Liver (tissue), 9 donors: Measurements from ENCODE around the gene VPS26B. TPM values are rescaled to one million over a fixed set of nuclear protein-coding genes. Genes with fewer than 3 reads are reported as not detected.

Experiments used
- DNase-seq: peaks from one replicate; pipeline ENCODE4 v3.0.0-alpha.2; 2017; ENCODE audit warnings: low spot score
- H3K27ac ChIP-seq, 2 donors: one replicate each; pipeline ENCODE4 v1.7.0; 2013; ENCODE audit warnings: inconsistent platforms in 2 of 2, low read length in 2 of 2, control low read depth in 1 of 2, low read depth in 1 of 2, mild to moderate bottlenecking in 1 of 2
- H3K27me3 ChIP-seq, 4 donors: one replicate each; pipeline versions ENCODE4 v1.6.1 to v1.7.0; 2013; ENCODE audit warnings: low read length in 3 of 4, inconsistent platforms in 1 of 4, mild to moderate bottlenecking in 1 of 4, moderate library complexity in 1 of 4; ENCODE audit not compliant: control insufficient read depth in 4 of 4, insufficient read depth in 4 of 4
- H3K36me3 ChIP-seq, 4 donors: one replicate each; pipeline versions ENCODE4 v1.6.1 to v1.7.0; 2013; ENCODE audit warnings: low read length in 3 of 4, mild to moderate bottlenecking in 3 of 4, low read depth in 1 of 4, moderate library complexity in 1 of 4; ENCODE audit not compliant: control insufficient read depth in 4 of 4, insufficient read depth in 3 of 4
- H3K4me1 ChIP-seq, 4 donors: one replicate each; pipeline versions ENCODE4 v1.6.1 to v1.7.0; 2013; ENCODE audit warnings: low read length in 3 of 4, mild to moderate bottlenecking in 3 of 4, moderate library complexity in 1 of 4; ENCODE audit not compliant: control insufficient read depth in 4 of 4, insufficient read depth in 4 of 4
- H3K4me3 ChIP-seq, 3 donors: one replicate each; pipeline versions ENCODE4 v1.6.1 to v1.7.0; 2013; ENCODE audit warnings: low read length in 3 of 3, control low read depth in 1 of 3, low read depth in 1 of 3, mild to moderate bottlenecking in 1 of 3
- H3K9ac ChIP-seq, 2 donors: one replicate each; pipeline ENCODE4 v1.7.0; 2013; ENCODE audit warnings: low read length in 2 of 2, mild to moderate bottlenecking in 2 of 2, moderate library complexity in 2 of 2, control low read depth in 1 of 2, low read depth in 1 of 2
- H3K9me3 ChIP-seq, 4 donors: one replicate each; pipeline versions ENCODE4 v1.6.1 to v1.7.0; 2013; ENCODE audit warnings: low read length in 3 of 4; ENCODE audit not compliant: control insufficient read depth in 4 of 4
- EGR1 ChIP-seq, 2 donors: IDR thresholded peaks; 2 replicates each; pipeline ENCODE4 v1.6.1; 2016 to 2018; ENCODE audit warnings: antibody characterized with exemption in 2 of 2, low read depth in 2 of 2
- FOXA1 ChIP-seq: IDR thresholded peaks from 2 replicates; pipeline ENCODE4 v1.6.1; 2016; ENCODE audit warnings: antibody characterized with exemption
- HNF4G ChIP-seq: IDR thresholded peaks from 2 replicates; pipeline ENCODE4 v1.6.1; 2016; ENCODE audit warnings: antibody characterized with exemption
- JUND ChIP-seq, 2 donors: IDR thresholded peaks; 2 replicates each; pipeline ENCODE4 v1.6.1; 2016; ENCODE audit warnings: antibody characterized with exemption in 2 of 2
- NR2F2 ChIP-seq: IDR thresholded peaks from 2 replicates; pipeline ENCODE4 v1.6.1; 2016; ENCODE audit warnings: antibody characterized with exemption
- RXRA ChIP-seq, 2 donors: IDR thresholded peaks; 2 replicates each; pipeline ENCODE4 v1.6.1; 2017 to 2018; ENCODE audit warnings: antibody characterized with exemption in 2 of 2, mild to moderate bottlenecking in 1 of 2
- SP1 ChIP-seq: IDR thresholded peaks from 2 replicates; pipeline ENCODE4 v1.6.1; 2018; ENCODE audit warnings: antibody characterized with exemption, mild to moderate bottlenecking
- YY1 ChIP-seq: IDR thresholded peaks from 2 replicates; pipeline ENCODE4 v1.6.1; 2016; ENCODE audit warnings: antibody characterized with exemption, mild to moderate bottlenecking
- WGBS: extraction: QIAGEN DNeasy Blood & Tissue Kit; methylation state at CpG from one replicate; pipeline ENCODE4 v1.1.7; 2013; 5-methylcytosine and 5-hydroxymethylcytosine counted together
- polyA plus RNA-seq, 2 donors: library from polyadenylated mRNA; stranded (reverse) in 1 of 2; unstranded in 1 of 2; fragments of 200-250 nt in 1 of 2; fragments of >200 nt in 1 of 2; fragmentation: Nextera tagmentation in 1 of 2; extraction: Ambion mirVana in 1 of 2; gene quantifications; one replicate each; pipeline versions ENCODE4 v1.2.1 to v1.2.3, GENCODE V29; 2013 to 2015
- total RNA-seq, 2 donors: library from RNA; depleted of rRNA; stranded (reverse); fragments of >200 nt; gene quantifications; one replicate each; pipeline ENCODE4 v1.2.3, GENCODE V29; 2014
- TF ChIP-seq, protein P1 (sequence below): IDR thresholded peaks from 2 replicates; pipeline ENCODE4 v1.6.1; 2016; ENCODE audit warnings: antibody characterized with exemption, mild to moderate bottlenecking
- TF ChIP-seq, protein P2 (sequence below): fragments of 150-350 bp; IDR thresholded peaks from 2 replicates; pipeline ENCODE4 v1.5.1; 2017; ENCODE audit warnings: improper control_type of control experiment, low read depth, low read length; ENCODE audit not compliant: missing input control
- TF ChIP-seq, protein P3 (sequence below): IDR thresholded peaks from 2 replicates; pipeline ENCODE4 v1.6.1; 2016; ENCODE audit warnings: antibody characterized with exemption
- donor health status: healthy.
- donor health status: healthy.
- donor health status: healthy.
- donor health status: healthy.
- donor health status: healthy.

Gene VPS26B
- total and polyA plus RNA-seq, 4 donors: 12.6 to 35.0 (median 20.2) TPM

DNA sequence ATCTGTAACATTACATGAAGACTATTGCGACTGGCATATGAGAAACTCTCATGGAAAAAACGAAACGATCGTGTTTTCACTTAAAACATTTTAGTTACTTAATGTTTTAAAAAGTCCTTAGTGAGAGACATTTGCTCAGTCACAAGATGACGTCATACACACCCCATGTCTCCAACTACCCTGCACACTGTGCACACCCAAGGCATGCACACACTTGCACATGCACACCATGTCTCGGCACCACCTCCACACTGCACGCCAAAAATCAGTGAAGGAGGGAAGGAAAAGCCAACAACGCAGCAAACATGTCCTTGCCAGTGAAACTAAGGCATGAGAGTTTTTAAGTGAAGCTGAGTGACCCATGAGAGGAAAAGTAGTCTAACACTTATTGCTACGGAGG is 18.7 kb upstream of the VPS26B start:
- Histone ChIP-seq H3K27me3 (no peaks in the 10 kb centered on the region), H3K9ac (no peak overlapping the region), H3K27ac (no peak overlapping the region), H3K4me1 (peaks cover 0 to 3% (median 0%) of the 10 kb centered on the region in 4 donors), H3K4me3 (no peak overlapping the region), H3K9me3 (no peaks in the 10 kb centered on the region), H3K36me3 (peaks cover 15 to 64% (median 49%) of the 10 kb centered on the region in 4 donors)
- WGBS: 96% methylated on average over 9 of the region's 9 CpGs
- TF ChIP-seq HNF4G: no peak
- TF ChIP-seq JUND (IDR thresholded peaks at IDR 0.05): no peak
- TF ChIP-seq, protein P1, sequence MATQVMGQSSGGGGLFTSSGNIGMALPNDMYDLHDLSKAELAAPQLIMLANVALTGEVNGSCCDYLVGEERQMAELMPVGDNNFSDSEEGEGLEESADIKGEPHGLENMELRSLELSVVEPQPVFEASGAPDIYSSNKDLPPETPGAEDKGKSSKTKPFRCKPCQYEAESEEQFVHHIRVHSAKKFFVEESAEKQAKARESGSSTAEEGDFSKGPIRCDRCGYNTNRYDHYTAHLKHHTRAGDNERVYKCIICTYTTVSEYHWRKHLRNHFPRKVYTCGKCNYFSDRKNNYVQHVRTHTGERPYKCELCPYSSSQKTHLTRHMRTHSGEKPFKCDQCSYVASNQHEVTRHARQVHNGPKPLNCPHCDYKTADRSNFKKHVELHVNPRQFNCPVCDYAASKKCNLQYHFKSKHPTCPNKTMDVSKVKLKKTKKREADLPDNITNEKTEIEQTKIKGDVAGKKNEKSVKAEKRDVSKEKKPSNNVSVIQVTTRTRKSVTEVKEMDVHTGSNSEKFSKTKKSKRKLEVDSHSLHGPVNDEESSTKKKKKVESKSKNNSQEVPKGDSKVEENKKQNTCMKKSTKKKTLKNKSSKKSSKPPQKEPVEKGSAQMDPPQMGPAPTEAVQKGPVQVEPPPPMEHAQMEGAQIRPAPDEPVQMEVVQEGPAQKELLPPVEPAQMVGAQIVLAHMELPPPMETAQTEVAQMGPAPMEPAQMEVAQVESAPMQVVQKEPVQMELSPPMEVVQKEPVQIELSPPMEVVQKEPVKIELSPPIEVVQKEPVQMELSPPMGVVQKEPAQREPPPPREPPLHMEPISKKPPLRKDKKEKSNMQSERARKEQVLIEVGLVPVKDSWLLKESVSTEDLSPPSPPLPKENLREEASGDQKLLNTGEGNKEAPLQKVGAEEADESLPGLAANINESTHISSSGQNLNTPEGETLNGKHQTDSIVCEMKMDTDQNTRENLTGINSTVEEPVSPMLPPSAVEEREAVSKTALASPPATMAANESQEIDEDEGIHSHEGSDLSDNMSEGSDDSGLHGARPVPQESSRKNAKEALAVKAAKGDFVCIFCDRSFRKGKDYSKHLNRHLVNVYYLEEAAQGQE: no peak
- TF ChIP-seq EGR1 (IDR thresholded peaks at IDR 0.05; ENCODE audit: low read depth in 2 of 2): no peak
- TF ChIP-seq, protein P2, sequence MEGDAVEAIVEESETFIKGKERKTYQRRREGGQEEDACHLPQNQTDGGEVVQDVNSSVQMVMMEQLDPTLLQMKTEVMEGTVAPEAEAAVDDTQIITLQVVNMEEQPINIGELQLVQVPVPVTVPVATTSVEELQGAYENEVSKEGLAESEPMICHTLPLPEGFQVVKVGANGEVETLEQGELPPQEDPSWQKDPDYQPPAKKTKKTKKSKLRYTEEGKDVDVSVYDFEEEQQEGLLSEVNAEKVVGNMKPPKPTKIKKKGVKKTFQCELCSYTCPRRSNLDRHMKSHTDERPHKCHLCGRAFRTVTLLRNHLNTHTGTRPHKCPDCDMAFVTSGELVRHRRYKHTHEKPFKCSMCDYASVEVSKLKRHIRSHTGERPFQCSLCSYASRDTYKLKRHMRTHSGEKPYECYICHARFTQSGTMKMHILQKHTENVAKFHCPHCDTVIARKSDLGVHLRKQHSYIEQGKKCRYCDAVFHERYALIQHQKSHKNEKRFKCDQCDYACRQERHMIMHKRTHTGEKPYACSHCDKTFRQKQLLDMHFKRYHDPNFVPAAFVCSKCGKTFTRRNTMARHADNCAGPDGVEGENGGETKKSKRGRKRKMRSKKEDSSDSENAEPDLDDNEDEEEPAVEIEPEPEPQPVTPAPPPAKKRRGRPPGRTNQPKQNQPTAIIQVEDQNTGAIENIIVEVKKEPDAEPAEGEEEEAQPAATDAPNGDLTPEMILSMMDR: no peak
- no peak for TF ChIP-seq SP1
- no peak for TF ChIP-seq FOXA1
- no peak for TF ChIP-seq NR2F2
- no peak for DNase-seq

DNA sequence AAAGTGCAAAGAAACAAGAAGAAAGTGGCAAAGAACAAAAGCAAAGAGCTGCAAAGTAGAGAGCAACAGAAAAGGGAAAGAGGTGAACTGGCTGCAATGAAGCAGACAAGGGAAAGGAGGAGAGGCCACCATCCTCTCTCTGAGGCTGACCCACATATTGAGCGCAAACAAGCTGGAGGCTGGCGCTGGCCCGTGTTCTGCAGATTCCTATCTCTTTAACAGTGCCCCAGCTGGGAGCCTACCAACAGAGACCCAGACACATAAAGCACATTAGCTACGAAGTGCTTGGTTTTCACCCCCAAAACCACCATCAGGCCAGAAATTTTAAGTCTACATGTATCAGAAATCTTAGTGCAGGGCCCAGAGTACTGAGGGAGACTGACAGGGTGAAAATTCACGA is 18.3 kb upstream of the VPS26B start:
- WGBS: 95% methylated on average over 5 of the region's 5 CpGs
- H3K4me3 ChIP-seq: no peak overlapping the region
- H3K36me3 ChIP-seq: peaks cover 13 to 62% (median 48%) of the 10 kb centered on the region in 4 donors
- no peak for DNase-seq
- no peaks in the 10 kb centered on the region for H3K27me3 ChIP-seq
- H3K4me1 ChIP-seq: peaks cover 0 to 3% (median 0%) of the 10 kb centered on the region in 4 donors
- H3K27ac ChIP-seq: no peak overlapping the region
- no peak overlapping the region for H3K9ac ChIP-seq
- no peaks in the 10 kb centered on the region for H3K9me3 ChIP-seq
- TF ChIP-seq YY1: no peak
- TF ChIP-seq NR2F2: no peak
- TF ChIP-seq EGR1 (IDR thresholded peaks at IDR 0.05; ENCODE audit: low read depth in 2 of 2): no peak
- TF ChIP-seq FOXA1: no peak
- no peak for TF ChIP-seq SP1
- TF ChIP-seq RXRA (IDR thresholded peaks at IDR 0.05): no peak
- TF ChIP-seq, protein P3, sequence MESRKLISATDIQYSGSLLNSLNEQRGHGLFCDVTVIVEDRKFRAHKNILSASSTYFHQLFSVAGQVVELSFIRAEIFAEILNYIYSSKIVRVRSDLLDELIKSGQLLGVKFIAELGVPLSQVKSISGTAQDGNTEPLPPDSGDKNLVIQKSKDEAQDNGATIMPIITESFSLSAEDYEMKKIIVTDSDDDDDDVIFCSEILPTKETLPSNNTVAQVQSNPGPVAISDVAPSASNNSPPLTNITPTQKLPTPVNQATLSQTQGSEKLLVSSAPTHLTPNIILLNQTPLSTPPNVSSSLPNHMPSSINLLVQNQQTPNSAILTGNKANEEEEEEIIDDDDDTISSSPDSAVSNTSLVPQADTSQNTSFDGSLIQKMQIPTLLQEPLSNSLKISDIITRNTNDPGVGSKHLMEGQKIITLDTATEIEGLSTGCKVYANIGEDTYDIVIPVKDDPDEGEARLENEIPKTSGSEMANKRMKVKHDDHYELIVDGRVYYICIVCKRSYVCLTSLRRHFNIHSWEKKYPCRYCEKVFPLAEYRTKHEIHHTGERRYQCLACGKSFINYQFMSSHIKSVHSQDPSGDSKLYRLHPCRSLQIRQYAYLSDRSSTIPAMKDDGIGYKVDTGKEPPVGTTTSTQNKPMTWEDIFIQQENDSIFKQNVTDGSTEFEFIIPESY: no peak
